ENCODE data around the gene EPHA8.

The EPHA8 gene

GRCh38 chr1:22651941-22652856 lies 88.9 kb downstream of the EPHA8 start:
- no peak for DNase-seq

GRCh38 chr1:22652881-22653316 lies 89.6 kb downstream of the EPHA8 start, which contains the start of gene C1QB:
C1QB (plus strand) TSS chr1:22653236; CDS start chr1:22659463, 6,227 bp downstream.
- no peak for DNase-seq

Measured in islet precursor cell (in vitro differentiated cells).